ENCODE results near the gene SCN9A. TPM values are rescaled to one million over a fixed set of nuclear protein-coding genes. Genes with fewer than 3 reads are reported as not detected.

Gene SCN9A
- total and polyA plus RNA-seq, 2 of the 8 experiments (the other 6 are each of a cell fraction or from before 2014, with no cell fraction given), result 1.6 to 6.2 TPM

DNA sequence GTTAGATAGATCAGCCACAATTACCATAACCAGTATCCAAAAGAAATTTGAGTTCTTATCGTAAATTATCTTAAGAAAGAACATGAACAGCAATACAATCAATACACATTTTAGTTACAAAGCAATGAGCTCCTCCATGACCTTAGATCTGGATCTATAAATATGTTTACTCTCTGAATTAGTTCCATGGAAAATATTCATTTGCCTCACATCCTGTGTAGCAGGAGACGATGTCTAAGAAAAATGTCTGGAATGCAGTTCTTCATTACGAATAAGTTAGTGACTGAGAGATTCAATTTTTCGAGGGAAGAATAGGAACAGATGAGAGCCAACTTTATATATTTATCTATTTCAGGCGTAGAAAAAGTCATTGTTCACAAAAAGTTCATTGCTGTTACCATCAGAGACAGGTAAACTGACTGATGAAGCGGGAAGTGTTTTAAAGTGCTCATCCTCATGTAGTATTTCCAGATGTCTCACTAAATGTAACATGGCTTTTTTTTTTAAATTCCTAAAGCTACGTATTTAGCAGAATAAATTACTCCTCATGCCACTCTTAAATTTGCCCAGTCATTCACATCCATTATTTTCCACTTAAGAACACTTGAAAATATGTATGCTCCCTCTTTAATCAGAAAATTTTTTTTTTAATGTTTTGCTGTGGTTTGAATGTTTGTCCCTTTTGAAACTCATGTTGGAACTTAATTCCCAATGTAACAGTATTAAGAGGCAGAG, 141.5 kb downstream of the SCN9A start:
- H2AFZ ChIP-seq (ENCODE audit: low read length), result no peak overlapping the region
- no peaks in the 10 kb centered on the region for H3K4me1 ChIP-seq (replicated peaks in 1 of 4; ENCODE audit: control insufficient read depth in 3 of 4, insufficient read depth in 4 of 4, low read length in 3 of 4)
- H3K9me3 ChIP-seq (ENCODE audit: insufficient read depth in 2 of 2, low read depth in 1 of 2, low read length in 1 of 2), result no peaks in the 10 kb centered on the region
- no peak overlapping the region for H3K4me2 ChIP-seq (ENCODE audit: insufficient read depth in 1 of 2, low read depth in 2 of 2, low read length in 2 of 2)
- no peaks in the 10 kb centered on the region for H3K79me1 ChIP-seq (ENCODE audit: low read depth, low read length)
- no peak overlapping the region for H4K8ac ChIP-seq (ENCODE audit: extremely low read depth, insufficient read depth, low read length)
- H3K27ac ChIP-seq (ENCODE audit: low read depth, low read length), result no peak overlapping the region
- no peaks in the 10 kb centered on the region for H4K20me1 ChIP-seq (replicated peaks in 1 of 2; ENCODE audit: control insufficient read depth in 1 of 2, insufficient read depth in 2 of 2, low read length in 2 of 2)
- H2BK5ac ChIP-seq (ENCODE audit: low read depth, low read length), result no peak overlapping the region
- no peaks in the 10 kb centered on the region for H3K27me3 ChIP-seq (replicated peaks in 1 of 4; ENCODE audit: control insufficient read depth in 3 of 4, extremely low read depth in 1 of 4, insufficient read depth in 3 of 4, low read length in 3 of 4)
- 87% methylated on average over 7 of the region's 7 CpGs; no CpG with 5 or more reads in 1 of the 2 experiments for WGBS, 2 experiments (ENCODE audit: extremely low coverage in 1 of 2, insufficient coverage in 1 of 2, insufficient read length in 1 of 2, insufficient replicate concordance in 2 of 2, low coverage in 1 of 2, low lambda C conversion rate in 2 of 2, missing lambda C conversion rate in 1 of 2)
- H3K9ac ChIP-seq (replicated peaks in 1 of 4; ENCODE audit: extremely low read depth in 1 of 4, low read depth in 3 of 4, low read length in 3 of 4), result no peak overlapping the region
- H2BK15ac ChIP-seq (ENCODE audit: low read length), result no peak overlapping the region
- H3K4me3 ChIP-seq (ENCODE audit: extremely low read depth in 1 of 4, insufficient read depth in 2 of 4, low read depth in 3 of 4, low read length in 4 of 4), result no peak overlapping the region
- H3K36me3 ChIP-seq (ENCODE audit: control insufficient read depth in 2 of 4, insufficient read depth in 4 of 4, low read length in 3 of 4), result no peaks in the 10 kb centered on the region
- H2BK12ac ChIP-seq (ENCODE audit: low read depth, low read length), result no peak overlapping the region
- H3K18ac ChIP-seq (ENCODE audit: extremely low read depth, low read length), result no peak overlapping the region
- H2AK5ac ChIP-seq (ENCODE audit: low read depth, low read length), result no peak overlapping the region
- no peaks in the 10 kb centered on the region for H3K79me2 ChIP-seq (ENCODE audit: control insufficient read depth in 1 of 2, insufficient read depth in 2 of 2, low read length in 2 of 2)
- ChIA-PET POLR2A (ENCODE audit: partially characterized antibody) (no interaction called here), CTCF (ENCODE audit: partially characterized antibody) (interaction anchor here (1.0 kb wide), 1 partner anchor 185 kb away, joined by 4 read pairs; no protein-coding TSS in a partner anchor)
- DNase-seq (ENCODE audit: low read depth in 1 of 2, low spot score in 2 of 2) (no peak), FAIRE-seq (no peak)
- no peak overlapping the region for H2BK120ac ChIP-seq (replicated peaks; ENCODE audit: low read depth, low read length)
- H4K91ac ChIP-seq (replicated peaks; ENCODE audit: insufficient read length, low read length), result no peak overlapping the region
- H3K14ac ChIP-seq (ENCODE audit: insufficient read length), result no peak overlapping the region
- H3K56ac ChIP-seq (replicated peaks; ENCODE audit: insufficient read length, low read depth, low read length), result no peak overlapping the region
- no peak overlapping the region for H3K23ac ChIP-seq (ENCODE audit: insufficient read length)
- H3K4ac ChIP-seq (replicated peaks; ENCODE audit: insufficient read length, low read depth, low read length), result no peak overlapping the region
- H3K23me2 ChIP-seq (ENCODE audit: low read depth, low read length), result no peaks in the 10 kb centered on the region
- no peak overlapping the region for H2BK20ac ChIP-seq (ENCODE audit: low read length)
- no peak overlapping the region for H4K5ac ChIP-seq (ENCODE audit: insufficient read length, low read depth, low read length)
- TF ChIP-seq RBBP5 (IDR thresholded peaks at IDR 0.05; ENCODE audit: borderline replicate concordance, low read depth, low read length), result no peak
- no peak for TF ChIP-seq SP4 (IDR thresholded peaks at IDR 0.05; ENCODE audit: low read length)
- TF ChIP-seq BRCA1 (IDR thresholded peaks at IDR 0.05; ENCODE audit: low read depth, low read length), result no peak
- TF ChIP-seq TCF12 (IDR thresholded peaks at IDR 0.05; ENCODE audit: low read depth, low read length), result no peak
- no peak for TF ChIP-seq HDAC6 (IDR thresholded peaks at IDR 0.05; ENCODE audit: low read depth, low read length)
- no peak for TF ChIP-seq GABPA (IDR thresholded peaks at IDR 0.05; ENCODE audit: borderline replicate concordance, insufficient read depth, low read length)
- TF ChIP-seq CHD1 (IDR thresholded peaks at IDR 0.05; ENCODE audit: low read depth, low read length), result no peak
- TF ChIP-seq CBX8 (IDR thresholded peaks at IDR 0.05; ENCODE audit: borderline replicate concordance, low read depth, low read length), result no peak
- no peak for TF ChIP-seq NANOG (IDR thresholded peaks at IDR 0.05; ENCODE audit: insufficient read depth, low read depth, low read length, poor library complexity, severe bottlenecking)
- no peak for TF ChIP-seq RNF2 (IDR thresholded peaks at IDR 0.05; ENCODE audit: borderline replicate concordance, low read depth, low read length, missing control alignments, poor library complexity, severe bottlenecking)
- no peak for TF ChIP-seq CREB1 (IDR thresholded peaks at IDR 0.05)
- TF ChIP-seq, protein P1, sequence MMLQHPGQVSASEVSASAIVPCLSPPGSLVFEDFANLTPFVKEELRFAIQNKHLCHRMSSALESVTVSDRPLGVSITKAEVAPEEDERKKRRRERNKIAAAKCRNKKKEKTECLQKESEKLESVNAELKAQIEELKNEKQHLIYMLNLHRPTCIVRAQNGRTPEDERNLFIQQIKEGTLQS (IDR thresholded peaks at IDR 0.05; ENCODE audit: insufficient read depth, low read depth, low read length), result no peak
- TF ChIP-seq TAF7 (optimal IDR thresholded peaks at IDR 0.05; ENCODE audit: borderline replicate concordance, low read depth, low read length), result no peak

Data from H1 (cell line).